Adrenal gland (tissue), 5 donors: ENCODE results near the gene ARHGEF33.

Experiments
- POLR2A ChIP-seq, 2 donors: fragments of 450-650 bp; IDR thresholded peaks; one replicate each; pipeline ENCODE4 v1.6.1; 2017; ENCODE audit warnings: antibody characterized with exemption in 2 of 2, mild to moderate bottlenecking in 2 of 2, moderate library complexity in 1 of 2
- TF ChIP-seq, protein P1 (sequence below), 6 experiments: fragments of 450-650 bp in 4 of 6; fragments of 200-600 bp in 2 of 6; sonication (generic) in 1 of 6; IDR thresholded peaks; 1 replicate in 5 of 6; 2 replicates in 1 of 6; pipeline versions ENCODE4 v1.5.1 to v1.8.0; 2016 to 2021; ENCODE audit warnings: antibody characterized with exemption in 6 of 6, mild to moderate bottlenecking in 2 of 6, moderate library complexity in 1 of 6
- donor health status: DM: no; HTN: no; CAD: no.

DNA sequence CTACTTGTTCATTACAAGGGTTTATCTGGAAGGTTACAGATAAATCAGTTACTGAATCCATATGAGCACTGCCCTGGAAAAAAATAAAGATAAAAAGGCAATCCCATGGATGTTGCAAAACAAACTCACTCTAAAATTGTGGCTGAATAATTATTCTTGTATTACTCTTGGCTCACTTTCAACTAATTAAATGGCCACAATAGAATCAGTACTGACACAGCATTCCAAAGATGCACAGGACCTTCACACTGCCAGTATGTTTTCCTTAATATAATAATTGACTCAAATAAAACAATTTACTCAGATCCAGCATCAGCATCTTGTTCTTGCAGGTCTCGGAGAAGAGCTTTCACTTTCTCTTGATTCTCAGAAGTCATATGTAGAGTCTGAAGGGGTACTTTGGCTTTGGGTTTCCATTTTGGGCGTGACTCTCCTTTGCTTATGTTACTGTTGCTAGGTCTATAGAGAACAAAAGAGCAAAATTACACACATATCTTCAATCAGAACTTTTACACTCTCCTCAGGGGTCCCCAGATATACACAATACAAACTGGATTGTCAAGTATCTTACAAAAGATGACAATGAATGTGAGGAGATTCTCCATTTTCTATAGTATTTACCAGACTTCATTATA lies 26.5 kb upstream of the ARHGEF33 start:
- TF ChIP-seq, protein P1, sequence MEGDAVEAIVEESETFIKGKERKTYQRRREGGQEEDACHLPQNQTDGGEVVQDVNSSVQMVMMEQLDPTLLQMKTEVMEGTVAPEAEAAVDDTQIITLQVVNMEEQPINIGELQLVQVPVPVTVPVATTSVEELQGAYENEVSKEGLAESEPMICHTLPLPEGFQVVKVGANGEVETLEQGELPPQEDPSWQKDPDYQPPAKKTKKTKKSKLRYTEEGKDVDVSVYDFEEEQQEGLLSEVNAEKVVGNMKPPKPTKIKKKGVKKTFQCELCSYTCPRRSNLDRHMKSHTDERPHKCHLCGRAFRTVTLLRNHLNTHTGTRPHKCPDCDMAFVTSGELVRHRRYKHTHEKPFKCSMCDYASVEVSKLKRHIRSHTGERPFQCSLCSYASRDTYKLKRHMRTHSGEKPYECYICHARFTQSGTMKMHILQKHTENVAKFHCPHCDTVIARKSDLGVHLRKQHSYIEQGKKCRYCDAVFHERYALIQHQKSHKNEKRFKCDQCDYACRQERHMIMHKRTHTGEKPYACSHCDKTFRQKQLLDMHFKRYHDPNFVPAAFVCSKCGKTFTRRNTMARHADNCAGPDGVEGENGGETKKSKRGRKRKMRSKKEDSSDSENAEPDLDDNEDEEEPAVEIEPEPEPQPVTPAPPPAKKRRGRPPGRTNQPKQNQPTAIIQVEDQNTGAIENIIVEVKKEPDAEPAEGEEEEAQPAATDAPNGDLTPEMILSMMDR (IDR thresholded peaks at IDR 0.05): no peak
- no peak for TF ChIP-seq POLR2A (IDR thresholded peaks at IDR 0.05)
